H1 (cell line): Measurements from ENCODE around the gene STEAP2. TPM values are rescaled to one million over a fixed set of nuclear protein-coding genes. Genes with fewer than 3 reads are reported as not detected.

ENCODE experiments used
- CTCF ChIA-PET: fragments of 300-600 bp; sonication (Branson Sonifier 250); formaldehyde crosslinking; loops from one replicate; lab custom pipeline; 2021; ENCODE audit not compliant: partially characterized antibody; lab: Charles Lee
- POLR2A ChIA-PET: fragments of 300-600 bp; sonication (Branson Sonifier 250); formaldehyde crosslinking; loops from one replicate; lab custom pipeline; 2021; ENCODE audit warnings: inconsistent platforms; ENCODE audit not compliant: partially characterized antibody; lab: Charles Lee
- DNase-seq, 2 experiments: peaks; one replicate each; pipeline versions ENCODE4 v3.0.0 to v3.0.0-alpha.2; 2010 to 2022; ENCODE audit warnings: low spot score in 2 of 2, low read depth in 1 of 2, mixed read lengths in 1 of 2
- FAIRE-seq: peaks from 2 replicates; lab custom pipeline; 2011; peaks lifted over from hg19 to GRCh38; lab: Jason Lieb, UNC
- H2AFZ ChIP-seq: 2 replicates; pipeline ENCODE4 v1.8.1; 2012; ENCODE audit warnings: low read length, inconsistent platforms
- H2AK5ac ChIP-seq: 2 replicates; pipeline ENCODE4 v1.6.1; 2013; ENCODE audit warnings: low read depth, low read length
- H2BK120ac ChIP-seq: replicated peaks from 2 replicates; pipeline ENCODE3; 2013; ENCODE audit warnings: low read depth, low read length, inconsistent platforms
- H2BK12ac ChIP-seq: 2 replicates; pipeline ENCODE4 v1.6.1; 2013; ENCODE audit warnings: low read depth, low read length
- H2BK15ac ChIP-seq: 2 replicates; pipeline ENCODE4 v1.6.1; 2013; ENCODE audit warnings: low read length
- H2BK20ac ChIP-seq: 2 replicates; pipeline ENCODE4 v1.6.1; 2013; ENCODE audit warnings: low read length
- H2BK5ac ChIP-seq: 2 replicates; pipeline ENCODE4 v1.6.1; 2013; ENCODE audit warnings: low read depth, low read length
- H3K14ac ChIP-seq: 2 replicates; pipeline ENCODE4 v1.6.1; 2013; ENCODE audit warnings: inconsistent platforms; ENCODE audit not compliant: insufficient read length
- H3K18ac ChIP-seq: 2 replicates; pipeline ENCODE4 v1.6.1; 2013; ENCODE audit warnings: low read length; ENCODE audit errors: extremely low read depth
- H3K23ac ChIP-seq: 2 replicates; pipeline ENCODE4 v1.6.1; 2013; ENCODE audit warnings: inconsistent platforms; ENCODE audit not compliant: insufficient read length
- H3K23me2 ChIP-seq: 2 replicates; pipeline ENCODE4 v1.6.1; 2013; ENCODE audit warnings: low read depth, low read length
- H3K27ac ChIP-seq: 2 replicates; pipeline ENCODE4 v1.6.1; 2011; ENCODE audit warnings: low read depth, low read length, inconsistent platforms
- H3K27me3 ChIP-seq, 4 experiments: replicated peaks in 1 of 4; 1 replicate in 1 of 4; 2 replicates in 3 of 4; pipeline versions ENCODE4 v1.6.1 to v1.8.1; 2011 to 2013; ENCODE audit warnings: low read length in 3 of 4, mild to moderate bottlenecking in 3 of 4, inconsistent platforms in 2 of 4, mixed read lengths in 2 of 4, moderate library complexity in 1 of 4; ENCODE audit not compliant: control insufficient read depth in 3 of 4, insufficient read depth in 3 of 4; ENCODE audit errors: extremely low read depth in 1 of 4
- H3K36me3 ChIP-seq, 4 experiments: 2 replicates each; pipeline versions ENCODE4 v1.6.1 to v1.8.1; 2011 to 2013; ENCODE audit warnings: mild to moderate bottlenecking in 4 of 4, low read length in 3 of 4, moderate library complexity in 2 of 4, control low read depth in 1 of 4, inconsistent platforms in 1 of 4; ENCODE audit not compliant: insufficient read depth in 4 of 4, control insufficient read depth in 2 of 4
- H3K4ac ChIP-seq: replicated peaks from 2 replicates; pipeline ENCODE3; 2013; ENCODE audit warnings: low read length, low read depth, mixed read lengths, inconsistent platforms; ENCODE audit not compliant: insufficient read length
- H3K4me1 ChIP-seq, 4 experiments: replicated peaks in 1 of 4; 1 replicate in 1 of 4; 2 replicates in 3 of 4; pipeline versions ENCODE4 v1.6.1 to v1.8.1; 2011 to 2013; ENCODE audit warnings: low read length in 3 of 4, inconsistent platforms in 2 of 4, mixed read lengths in 1 of 4; ENCODE audit not compliant: insufficient read depth in 4 of 4, control insufficient read depth in 3 of 4
- H3K4me2 ChIP-seq, 2 experiments: 2 replicates each; pipeline versions ENCODE4 v1.6.1 to v1.8.1; 2011 to 2013; ENCODE audit warnings: low read depth in 2 of 2, low read length in 2 of 2, control low read depth in 1 of 2, inconsistent platforms in 1 of 2, mild to moderate bottlenecking in 1 of 2; ENCODE audit not compliant: insufficient read depth in 1 of 2
- H3K4me3 ChIP-seq, 4 experiments: fragments of 200-600, 300-600 bp in 1 of 4; sonication (generic), shearing (Covaris generic), sonication (Bioruptor Twin) in 1 of 4; 2 replicates each; pipeline versions ENCODE4 v1.5.1 to v1.8.1; 2011 to 2016; ENCODE audit warnings: low read length in 4 of 4, low read depth in 3 of 4, control low read depth in 2 of 4, inconsistent platforms in 2 of 4, mild to moderate bottlenecking in 2 of 4, mixed read lengths in 1 of 4, moderate library complexity in 1 of 4; ENCODE audit not compliant: insufficient read depth in 2 of 4; ENCODE audit errors: extremely low read depth in 1 of 4
- H3K56ac ChIP-seq: replicated peaks from 2 replicates; pipeline ENCODE3; 2013; ENCODE audit warnings: low read depth, mild to moderate bottlenecking, mixed read lengths, low read length, inconsistent platforms; ENCODE audit not compliant: insufficient read length
- H3K79me1 ChIP-seq: 2 replicates; pipeline ENCODE4 v1.6.1; 2013; ENCODE audit warnings: low read depth, low read length, control low read depth
- H3K79me2 ChIP-seq, 2 experiments: 2 replicates each; pipeline versions ENCODE4 v1.6.1 to v1.8.1; 2012 to 2013; ENCODE audit warnings: low read length in 2 of 2, mild to moderate bottlenecking in 2 of 2, inconsistent platforms in 1 of 2; ENCODE audit not compliant: insufficient read depth in 2 of 2, control insufficient read depth in 1 of 2
- H3K9ac ChIP-seq, 4 experiments: replicated peaks in 1 of 4; 1 replicate in 1 of 4; 2 replicates in 3 of 4; pipeline versions ENCODE4 v1.6.1 to v1.8.1; 2011 to 2013; ENCODE audit warnings: low read depth in 3 of 4, low read length in 3 of 4, control low read depth in 2 of 4, mild to moderate bottlenecking in 2 of 4, moderate library complexity in 2 of 4, inconsistent platforms in 1 of 4; ENCODE audit errors: extremely low read depth in 1 of 4
- H3K9me3 ChIP-seq, 2 experiments: 2 replicates each; pipeline versions ENCODE4 v1.6.1 to v1.8.1; 2012 to 2013; ENCODE audit warnings: mild to moderate bottlenecking in 2 of 2, moderate library complexity in 2 of 2, control low read depth in 1 of 2, inconsistent platforms in 1 of 2, low read depth in 1 of 2, low read length in 1 of 2, mixed read lengths in 1 of 2; ENCODE audit not compliant: insufficient read depth in 2 of 2
- H4K20me1 ChIP-seq, 2 experiments: replicated peaks in 1 of 2; 2 replicates each; pipeline versions ENCODE3 to v1.8.1; 2011 to 2013; ENCODE audit warnings: inconsistent platforms in 2 of 2, low read length in 2 of 2, mild to moderate bottlenecking in 1 of 2; ENCODE audit not compliant: insufficient read depth in 2 of 2, control insufficient read depth in 1 of 2
- H4K5ac ChIP-seq: 2 replicates; pipeline ENCODE4 v1.6.1; 2013; ENCODE audit warnings: low read length, low read depth, mixed read lengths, inconsistent platforms; ENCODE audit not compliant: insufficient read length
- H4K8ac ChIP-seq: 2 replicates; pipeline ENCODE4 v1.8.0; 2013; ENCODE audit warnings: mild to moderate bottlenecking, moderate library complexity, low read length, inconsistent platforms; ENCODE audit not compliant: insufficient read depth; ENCODE audit errors: extremely low read depth
- H4K91ac ChIP-seq: replicated peaks from 2 replicates; pipeline ENCODE3; 2013; ENCODE audit warnings: low read length, mixed read lengths, inconsistent platforms; ENCODE audit not compliant: insufficient read length
- HDAC2 ChIP-seq, 2 experiments: fragments of 300-600 bp in 1 of 2; sonication (generic) in 1 of 2; IDR thresholded peaks; 2 replicates each; pipeline ENCODE4 v1.6.1; 2011 to 2012; ENCODE audit warnings: low read depth in 2 of 2, low read length in 2 of 2, mild to moderate bottlenecking in 2 of 2, moderate library complexity in 2 of 2, borderline replicate concordance in 1 of 2, inconsistent platforms in 1 of 2
- HDAC6 ChIP-seq: IDR thresholded peaks from one replicate; pipeline ENCODE4 v1.7.1; 2012; ENCODE audit warnings: low read depth, mild to moderate bottlenecking, inconsistent platforms, low read length, moderate library complexity
- MAX ChIP-seq: IDR thresholded peaks from 2 replicates; pipeline ENCODE4 v1.6.1; 2012; ENCODE audit warnings: inconsistent platforms
- NANOG ChIP-seq: IDR thresholded peaks from 2 replicates; pipeline ENCODE4 v1.6.1; 2011; ENCODE audit warnings: low read length, low read depth, mild to moderate bottlenecking, inconsistent platforms; ENCODE audit not compliant: insufficient read depth, poor library complexity, severe bottlenecking
- PHF8 ChIP-seq: fragments of 200-600 bp; sonication (generic); conservative IDR thresholded peaks from 2 replicates; pipeline ENCODE4 v1.7.1; 2012; ENCODE audit warnings: low read depth, mild to moderate bottlenecking, inconsistent platforms, low read length, moderate library complexity
- POU5F1 ChIP-seq: IDR thresholded peaks from 2 replicates; pipeline ENCODE4 v1.6.1; 2011; ENCODE audit warnings: low read depth, mild to moderate bottlenecking, low read length, moderate library complexity
- RAD21 ChIP-seq, 2 experiments: IDR thresholded peaks in 1 of 2; conservative IDR thresholded peaks in 1 of 2; 2 replicates each; pipeline ENCODE4 v1.6.1; 2011; ENCODE audit warnings: low read depth in 2 of 2, low read length in 2 of 2, improper control_type of control experiment in 1 of 2, inconsistent platforms in 1 of 2, mild to moderate bottlenecking in 1 of 2, moderate library complexity in 1 of 2
- RFX5 ChIP-seq: IDR thresholded peaks from 2 replicates; pipeline ENCODE4 v1.6.1; 2011; ENCODE audit warnings: low read depth, low read length, improper control_type of control experiment, borderline replicate concordance
- SIRT6 ChIP-seq: IDR thresholded peaks from one replicate; pipeline ENCODE4 v1.7.1; 2012; ENCODE audit warnings: low read length, inconsistent platforms
- SP1 ChIP-seq: IDR thresholded peaks from 2 replicates; pipeline ENCODE4 v1.6.1; 2011; ENCODE audit warnings: low read depth, low read length
- TBP ChIP-seq: IDR thresholded peaks from 2 replicates; pipeline ENCODE4 v1.6.1; 2011; ENCODE audit warnings: low read depth, low read length, improper control_type of control experiment
- ZNF274 ChIP-seq: IDR thresholded peaks from 2 replicates; pipeline ENCODE4 v1.7.0; 2012; ENCODE audit warnings: low read length, borderline replicate concordance; ENCODE audit errors: extremely low read depth
- WGBS, 2 experiments: shearing (Covaris generic) in 1 of 2; methylation state at CpG; one replicate each; pipeline versions ENCODE4 v1.1.6 to v1.1.7; 2013 to 2015; ENCODE audit warnings: low lambda C conversion rate in 2 of 2, mixed read lengths in 2 of 2, inconsistent platforms in 1 of 2, low coverage in 1 of 2, missing lambda C conversion rate in 1 of 2; ENCODE audit not compliant: insufficient replicate concordance in 2 of 2, insufficient coverage in 1 of 2, insufficient read length in 1 of 2; ENCODE audit errors: extremely low coverage in 1 of 2, missing lambda C conversion rate in 1 of 2; 5-methylcytosine and 5-hydroxymethylcytosine counted together
- polyA plus RNA-seq, 7 experiments: library from polyadenylated mRNA; depleted of rRNA in 3 of 7; stranded (reverse) in 5 of 7; unstranded in 2 of 7; fragments of >200 nt in 5 of 7; fragments of 200-250 nt in 2 of 7; gene quantifications; 1 replicate in 5 of 7; 2 replicates in 1 of 7; 4 replicates in 1 of 7; pipeline versions ENCODE4 v1.2.1 to v1.2.3, GENCODE V29; 2011 to 2013; ENCODE audit warnings: missing spikeins in 2 of 7, mixed read lengths in 2 of 7
- total RNA-seq: library from RNA; stranded (reverse); fragmentation: NEBNext Ultra II Directional; extraction: Animal tissue kit (Norgen Biotek cat#: 25700); gene quantifications from 2 replicates; pipeline ENCODE4 v1.2.1, GENCODE V29; 2021

Gene STEAP2
- total and polyA plus RNA-seq, 2 of the 8 experiments (the other 6 are each of a cell fraction or from before 2014, with no cell fraction given) = 13.4 to 18.4 TPM

DNA sequence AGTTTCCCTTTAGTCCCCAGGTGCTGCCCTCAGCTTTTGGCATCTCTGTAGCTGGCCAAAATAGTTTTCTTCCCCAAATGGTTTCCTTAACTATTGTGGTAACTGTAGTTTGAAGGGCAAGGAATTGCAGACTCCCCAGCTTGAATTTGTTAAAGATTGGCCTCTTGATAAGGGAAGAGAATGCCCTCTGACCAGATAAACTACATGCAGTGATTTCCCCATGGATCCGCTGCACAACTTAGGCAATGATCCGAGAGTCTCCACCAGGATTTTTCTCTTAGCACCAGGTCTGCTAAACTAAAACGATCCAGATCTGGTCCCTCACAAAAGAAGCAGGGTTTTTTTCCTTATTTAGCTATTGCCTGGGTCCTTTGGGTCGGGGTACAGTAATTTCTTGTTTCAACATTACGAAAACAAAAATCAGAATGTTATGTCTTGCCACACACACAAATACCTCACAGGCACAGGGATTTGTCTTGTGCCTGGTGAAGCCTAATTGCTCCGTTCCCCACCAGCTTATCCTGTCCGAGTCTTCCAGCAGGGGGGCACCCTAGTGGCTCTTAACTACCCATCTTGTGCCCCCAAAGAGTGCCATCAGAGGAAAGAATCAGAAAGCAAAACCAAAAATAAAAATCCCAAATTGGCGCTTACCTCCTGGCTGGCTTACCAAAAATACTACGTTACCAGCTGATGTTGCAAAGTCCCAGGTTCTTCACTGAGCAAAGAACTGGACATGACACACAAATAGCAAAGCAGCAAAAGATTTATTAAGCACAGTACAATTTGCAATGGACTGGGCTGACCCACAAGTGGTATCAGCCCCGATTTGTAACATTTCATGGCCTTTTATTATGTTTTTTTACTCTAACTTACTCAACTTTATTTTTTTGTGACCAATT is 16.4 kb upstream of the STEAP2 start:
- no peaks in the 10 kb centered on the region for H3K4me1 ChIP-seq
- H4K91ac ChIP-seq = no peak overlapping the region
- no peak overlapping the region for H2AFZ ChIP-seq
- DNase-seq (no peak), FAIRE-seq (no peak)
- no peak overlapping the region for H3K14ac ChIP-seq
- no peaks in the 10 kb centered on the region for H4K20me1 ChIP-seq
- H2AK5ac ChIP-seq = no peak overlapping the region
- H3K9ac ChIP-seq = no peak overlapping the region
- H3K36me3 ChIP-seq = no peaks in the 10 kb centered on the region
- no peaks in the 10 kb centered on the region for H3K27me3 ChIP-seq
- no peak overlapping the region for H3K23ac ChIP-seq
- H2BK12ac ChIP-seq = no peak overlapping the region
- H2BK15ac ChIP-seq = no peak overlapping the region
- H2BK120ac ChIP-seq = no peak overlapping the region
- CTCF ChIA-PET = no interaction called here
- H2BK5ac ChIP-seq = no peak overlapping the region
- H2BK20ac ChIP-seq = no peak overlapping the region
- peaks cover 24 to 26% of the 10 kb centered on the region in 2 experiments for H3K9me3 ChIP-seq
- TF ChIP-seq POU5F1 = no peak
- no peak for TF ChIP-seq SP1
- TF ChIP-seq PHF8 = no peak
- TF ChIP-seq SIRT6 = no peak
- no peak for TF ChIP-seq RAD21 (IDR thresholded peaks at IDR 0.05 in 1 of 2, conservative IDR thresholded peaks at IDR 0.05 in 1 of 2; ENCODE audit: low read depth in 2 of 2, low read length in 2 of 2)
- TF ChIP-seq NANOG = no peak
- no peak for TF ChIP-seq HDAC6
- TF ChIP-seq ZNF274 = no peak
- TF ChIP-seq MAX = no peak
- TF ChIP-seq RFX5 = no peak
- TF ChIP-seq TBP = no peak
- no peak for TF ChIP-seq HDAC2 (IDR thresholded peaks at IDR 0.05; ENCODE audit: borderline replicate concordance in 1 of 2, low read depth in 2 of 2, low read length in 2 of 2)
- H3K18ac ChIP-seq = no peak overlapping the region
- no peak overlapping the region for H3K4me2 ChIP-seq
- no peak overlapping the region for H3K4ac ChIP-seq
- H3K79me2 ChIP-seq = no peaks in the 10 kb centered on the region
- POLR2A ChIA-PET = no interaction called here
- 82% methylated on average over 10 of the region's 10 CpGs; no CpG with 5 or more reads in 1 of the 2 experiments for WGBS, 2 experiments
- H3K56ac ChIP-seq = no peak overlapping the region
- H3K27ac ChIP-seq = no peak overlapping the region
- no peak overlapping the region for H4K5ac ChIP-seq
- no peak overlapping the region for H4K8ac ChIP-seq
- no peak overlapping the region for H3K4me3 ChIP-seq
- H3K79me1 ChIP-seq = no peaks in the 10 kb centered on the region
- H3K23me2 ChIP-seq = no peaks in the 10 kb centered on the region; the same call in 1 of the 2 replicates
